PFSK-1 (cell line): Measurements from ENCODE around the gene IL6ST.

Experiments
- FOXP2 ChIP-seq: optimal IDR thresholded peaks from 2 replicates; pipeline ENCODE3; 2011; ENCODE audit warnings: borderline replicate concordance, control low read depth, inconsistent platforms; ENCODE audit not compliant: insufficient read depth; ENCODE audit errors: extremely low read length, extremely low read depth
- POLR2AphosphoS5 ChIP-seq: IDR thresholded peaks from 2 replicates; pipeline ENCODE4 v1.6.1; 2012; ENCODE audit warnings: low read depth, mild to moderate bottlenecking, control low read depth, low read length, moderate library complexity
- REST ChIP-seq, 2 experiments: IDR thresholded peaks; 2 replicates each; pipeline versions ENCODE4 v1.6.1 to v1.8.0; 2011 to 2012; ENCODE audit warnings: low read depth in 2 of 2, low read length in 2 of 2, control low read depth in 1 of 2, inconsistent platforms in 1 of 2, mild to moderate bottlenecking in 1 of 2, moderate library complexity in 1 of 2; ENCODE audit not compliant: insufficient read depth in 1 of 2
- SIN3A ChIP-seq: IDR thresholded peaks from 2 replicates; pipeline ENCODE4 v1.6.1; 2012; ENCODE audit warnings: mild to moderate bottlenecking, low read length, moderate library complexity, borderline replicate concordance; ENCODE audit not compliant: insufficient read depth
- TAF1 ChIP-seq: IDR thresholded peaks from 2 replicates; pipeline ENCODE4 v1.6.1; 2012; ENCODE audit warnings: low read length, control low read depth, borderline replicate concordance; ENCODE audit not compliant: insufficient read depth

- TF ChIP-seq TAF1 (no peak), SIN3A (no peak), REST (IDR thresholded peaks at IDR 0.05; ENCODE audit: insufficient read depth in 1 of 2, low read depth in 2 of 2, low read length in 2 of 2) (no peak), POLR2AphosphoS5 (no peak), FOXP2 (no peak)
Measured at GRCh38 chr5:56037531-56038010, 42.8 kb upstream of the IL6ST start.
